ENCODE results near the gene PRM1. TPM values are rescaled to one million over a fixed set of nuclear protein-coding genes. Genes with fewer than 3 reads are reported as not detected.

The PRM1 gene
- total RNA-seq, 5 donors from 2014 or later (not counting 1 experiment from before 2014, with no cell fraction given): not detected

DNA sequence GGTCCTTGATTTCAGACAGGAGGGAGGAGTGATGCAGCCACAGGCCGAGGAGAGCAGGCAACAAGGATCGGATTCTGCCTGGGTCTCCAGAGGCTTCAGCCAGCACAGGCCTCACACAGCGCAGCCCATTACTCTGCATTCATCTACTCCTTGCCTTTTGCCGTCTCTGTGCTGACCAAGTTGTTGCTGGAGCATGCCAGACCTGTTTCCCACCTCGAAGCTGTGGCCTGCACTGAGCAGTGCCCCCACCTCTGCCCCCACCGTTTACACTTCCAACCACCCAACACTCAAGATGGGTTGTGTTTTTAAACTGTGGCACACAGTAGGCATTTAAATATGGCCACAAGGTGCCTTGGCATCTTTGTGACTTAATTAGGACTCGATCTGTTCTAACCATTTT, 6.2 kb downstream of the PRM1 start:
- no peaks in the 10 kb centered on the region for H3K27me3 Mint-ChIP-seq
- DNase-seq: no peak
- 87% methylated on average over 5 of the region's 7 CpGs for WGBS (ENCODE audit: insufficient coverage)
- Histone ChIP-seq H3K36me3 (ENCODE audit: control insufficient read depth in 2 of 2, extremely low read depth in 1 of 2, insufficient read depth in 1 of 2, low read length in 1 of 2) (no peaks in the 10 kb centered on the region), H3K9me3 (no peaks in the 10 kb centered on the region), H3K4me1 (ENCODE audit: control insufficient read depth in 1 of 2, extremely low read depth in 1 of 2, insufficient read depth in 2 of 2, low read length in 2 of 2) (no peaks in the 10 kb centered on the region), H3K27me3 (replicated peaks in 1 of 2; ENCODE audit: control insufficient read depth in 2 of 2, extremely low read depth in 1 of 2, insufficient read depth in 2 of 2, low read length in 1 of 2) (peaks cover 0 to 13% of the 10 kb centered on the region in 2 experiments), H3K4me3 (ENCODE audit: control insufficient read depth in 1 of 2, extremely low read depth in 1 of 2, low read length in 1 of 2) (no peak overlapping the region), H3K27ac (ENCODE audit: low read length) (no peak overlapping the region)
- H3K4me1 Mint-ChIP-seq: peaks cover 0 to 5% (median 2%) of the 10 kb centered on the region in 3 donors
- H3K36me3 Mint-ChIP-seq: no peaks in the 10 kb centered on the region
- H3K4me3 Mint-ChIP-seq: no peak overlapping the region
- H3K27ac Mint-ChIP-seq: no peak overlapping the region
- ATAC-seq (replicated peaks in 1 of 4): no peak
- ChIA-PET POLR2A (interaction anchor here in 1 of 2 donors (0.6 kb wide), 2 partner anchors 113 to 390 kb away, joined by 4 to 6 read pairs; no protein-coding TSS in a partner anchor), CTCF (interaction anchor here in 1 of 2 donors (1.1 kb wide), 1 partner anchor 131 kb away, joined by 4 read pairs; no protein-coding TSS in a partner anchor)
- H3K9me3 Mint-ChIP-seq: no peaks in the 10 kb centered on the region

DNA sequence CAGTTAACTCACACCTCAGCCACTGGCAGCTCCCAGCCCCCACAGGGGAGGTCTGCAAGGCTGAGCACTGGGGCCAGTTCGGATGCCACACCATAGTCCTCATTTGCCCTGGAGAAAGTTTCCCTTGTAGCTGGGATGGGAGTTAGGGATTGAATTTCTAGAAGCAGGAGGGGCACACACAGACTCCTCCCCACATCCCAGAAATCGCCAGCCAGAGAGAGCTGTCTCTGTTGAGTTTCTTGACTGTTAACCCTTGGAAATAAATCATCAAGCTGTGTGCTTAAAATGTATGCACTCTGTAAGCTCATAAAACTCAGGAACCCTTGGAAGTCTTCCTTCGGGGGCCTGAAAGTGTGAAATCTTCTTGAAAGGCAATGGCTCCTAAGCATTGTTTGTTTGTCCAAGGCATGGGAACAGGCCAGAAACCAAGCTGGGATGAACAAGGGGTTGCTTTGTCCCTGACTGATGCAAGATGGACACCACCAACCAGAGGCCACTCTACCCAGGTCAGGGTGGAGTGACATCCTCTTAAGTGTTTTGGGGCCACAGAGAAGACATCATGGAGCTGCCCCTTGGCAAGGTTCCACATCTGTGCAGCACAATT, 7.3 kb downstream of the PRM1 start:
- Mint-ChIP-seq H3K27ac (peak overlapping the region in 1 of 2 donors; percentile 43), H3K9me3 (no peaks in the 10 kb centered on the region), H3K36me3 (no peaks in the 10 kb centered on the region), H3K27me3 (no peaks in the 10 kb centered on the region), H3K4me1 (no peaks in the 10 kb centered on the region), H3K4me3 (no peak overlapping the region)
- Histone ChIP-seq H3K27me3 (replicated peaks in 1 of 2; ENCODE audit: control insufficient read depth in 2 of 2, extremely low read depth in 1 of 2, insufficient read depth in 2 of 2, low read length in 1 of 2) (peaks cover 0 to 13% of the 10 kb centered on the region in 2 experiments), H3K9me3 (no peaks in the 10 kb centered on the region), H3K36me3 (ENCODE audit: control insufficient read depth in 2 of 2, extremely low read depth in 1 of 2, insufficient read depth in 1 of 2, low read length in 1 of 2) (no peaks in the 10 kb centered on the region), H3K4me1 (ENCODE audit: control insufficient read depth in 1 of 2, extremely low read depth in 1 of 2, insufficient read depth in 2 of 2, low read length in 2 of 2) (no peaks in the 10 kb centered on the region), H3K4me3 (ENCODE audit: control insufficient read depth in 1 of 2, extremely low read depth in 1 of 2, low read length in 1 of 2) (no peak overlapping the region), H3K27ac (ENCODE audit: low read length) (no peak overlapping the region)
- DNase-seq: no peak
- WGBS (ENCODE audit: insufficient coverage): 100% methylated on average over 1 of the region's 3 CpGs
- ChIA-PET CTCF (interaction anchor here in 1 of 2 donors (1.1 kb wide), 1 partner anchor 130 kb away, joined by 4 read pairs; no protein-coding TSS in a partner anchor), POLR2A (no interaction called here)
- no peak for ATAC-seq (replicated peaks in 1 of 4)

DNA sequence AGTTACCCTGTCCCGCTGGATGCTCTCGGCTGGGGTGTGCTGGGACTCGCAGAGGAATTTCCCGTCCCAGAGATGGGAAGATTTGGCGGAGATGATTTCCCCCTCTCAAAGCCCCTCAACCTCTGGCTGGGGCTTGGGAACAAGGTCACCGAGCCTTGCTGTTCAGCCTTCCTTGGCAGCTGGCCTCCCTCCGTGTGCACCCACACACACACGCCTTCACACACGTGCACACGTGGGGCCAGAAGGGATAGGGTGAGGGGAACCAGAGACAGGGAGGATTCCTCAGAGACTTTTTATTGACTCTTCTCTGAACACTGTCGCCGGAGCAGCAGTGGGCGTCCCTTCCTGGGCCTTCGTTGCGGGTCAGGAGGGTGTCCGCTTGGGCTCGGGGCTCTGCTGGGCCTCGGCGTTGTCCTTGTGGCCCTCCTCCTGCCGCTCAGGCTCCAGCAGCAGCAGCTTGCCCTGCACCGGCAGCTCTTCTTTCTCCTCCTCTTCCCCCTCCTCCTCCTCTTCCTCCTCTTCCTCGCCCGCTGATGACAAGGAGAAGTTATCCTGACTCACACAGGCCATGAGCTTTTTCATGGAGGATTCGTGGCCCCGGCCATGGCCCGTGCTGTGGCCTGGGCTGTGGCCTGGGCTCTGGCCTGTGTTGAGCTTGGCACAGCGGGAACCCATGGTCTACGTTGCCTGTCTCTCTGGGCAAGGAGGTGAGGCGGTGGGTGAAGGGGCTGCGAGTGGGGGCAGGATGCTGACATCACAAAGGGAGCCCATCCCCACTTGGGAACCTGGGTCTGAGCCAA, 8.0 kb downstream of the PRM1 start, which contains the start of gene PRM3:
PRM3 (minus strand) TSS at position 709 of the 800 bp plus-strand sequence; CDS start at position 675, 34 bp downstream.
- no peaks in the 10 kb centered on the region for H3K36me3 Mint-ChIP-seq
- ChIA-PET CTCF (no interaction called here), POLR2A (no interaction called here)
- H3K4me3 ChIP-seq (ENCODE audit: control insufficient read depth in 1 of 2, extremely low read depth in 1 of 2, low read length in 1 of 2): no peak within 1 kb of the TSS
- DNase-seq (no peak), ATAC-seq (replicated peaks in 1 of 4) (no peak)
- H3K4me1 Mint-ChIP-seq: no peaks in the 10 kb centered on the region
- H3K9me3 ChIP-seq: no peaks in the 10 kb centered on the region
- H3K36me3 ChIP-seq (ENCODE audit: control insufficient read depth in 2 of 2, extremely low read depth in 1 of 2, insufficient read depth in 1 of 2, low read length in 1 of 2): no peaks in the 10 kb centered on the region
- H3K27ac Mint-ChIP-seq: peak within 1 kb of the TSS in 1 of 2 donors; percentile 43
- H3K4me1 ChIP-seq (ENCODE audit: control insufficient read depth in 1 of 2, extremely low read depth in 1 of 2, insufficient read depth in 2 of 2, low read length in 2 of 2): no peaks in the 10 kb centered on the region
- H3K27ac ChIP-seq (ENCODE audit: low read length): no peak within 1 kb of the TSS
- no peak within 1 kb of the TSS for H3K4me3 Mint-ChIP-seq
- H3K27me3 ChIP-seq (replicated peaks in 1 of 2; ENCODE audit: control insufficient read depth in 2 of 2, extremely low read depth in 1 of 2, insufficient read depth in 2 of 2, low read length in 1 of 2): peaks cover 0 to 13% of the 10 kb centered on the region in 2 experiments
- no peaks in the 10 kb centered on the region for H3K27me3 Mint-ChIP-seq
- no peaks in the 10 kb centered on the region for H3K9me3 Mint-ChIP-seq
- WGBS (ENCODE audit: insufficient coverage): 88% methylated on average over 19 of the region's 30 CpGs

GRCh38 chr16:11272484-11272883, 8.6 kb downstream of the PRM1 start:
- CTCF ChIA-PET: no interaction called here
- H3K4me1 Mint-ChIP-seq: no peaks in the 10 kb centered on the region

GRCh38 chr16:11271610-11272009, 9.5 kb downstream of the PRM1 start:
- Histone ChIP-seq H3K4me3 (ENCODE audit: control insufficient read depth in 1 of 2, extremely low read depth in 1 of 2, low read length in 1 of 2) (no peak overlapping the region), H3K4me1 (ENCODE audit: control insufficient read depth in 1 of 2, extremely low read depth in 1 of 2, insufficient read depth in 2 of 2, low read length in 2 of 2) (no peaks in the 10 kb centered on the region), H3K36me3 (ENCODE audit: control insufficient read depth in 2 of 2, extremely low read depth in 1 of 2, insufficient read depth in 1 of 2, low read length in 1 of 2) (no peaks in the 10 kb centered on the region), H3K27ac (ENCODE audit: low read length) (no peak overlapping the region), H3K9me3 (no peaks in the 10 kb centered on the region), H3K27me3 (replicated peaks in 1 of 2; ENCODE audit: control insufficient read depth in 2 of 2, extremely low read depth in 1 of 2, insufficient read depth in 2 of 2, low read length in 1 of 2) (peaks cover 0 to 5% of the 10 kb centered on the region in 2 experiments)
- 86% methylated on average over 5 of the region's 10 CpGs for WGBS (ENCODE audit: insufficient coverage)
- ATAC-seq (replicated peaks in 1 of 4) (no peak), DNase-seq (no peak)
- POLR2A ChIA-PET: no interaction called here
- H3K9me3 Mint-ChIP-seq: no peaks in the 10 kb centered on the region
- H3K4me3 Mint-ChIP-seq: no peak overlapping the region
- no peaks in the 10 kb centered on the region for H3K36me3 Mint-ChIP-seq
- CTCF ChIA-PET: no interaction called here
- no peaks in the 10 kb centered on the region for H3K27me3 Mint-ChIP-seq
- no peaks in the 10 kb centered on the region for H3K4me1 Mint-ChIP-seq
- H3K27ac Mint-ChIP-seq: no peak overlapping the region

More at GRCh38 chr16:11272484-11272883, 8.6 kb downstream of the PRM1 start:
- H3K36me3 ChIP-seq (ENCODE audit: control insufficient read depth in 2 of 2, extremely low read depth in 1 of 2, insufficient read depth in 1 of 2, low read length in 1 of 2): no peaks in the 10 kb centered on the region
- Mint-ChIP-seq H3K27me3 (no peaks in the 10 kb centered on the region), H3K9me3 (no peaks in the 10 kb centered on the region), H3K36me3 (no peaks in the 10 kb centered on the region), H3K27ac (no peak overlapping the region), H3K4me3 (no peak overlapping the region)
- ATAC-seq (replicated peaks in 1 of 4) (no peak), DNase-seq (no peak)
- no peaks in the 10 kb centered on the region for H3K9me3 ChIP-seq
- 83% methylated on average over 6 of the region's 6 CpGs for WGBS (ENCODE audit: insufficient coverage)
- no peak overlapping the region for H3K27ac ChIP-seq (ENCODE audit: low read length)
- H3K4me1 ChIP-seq (ENCODE audit: control insufficient read depth in 1 of 2, extremely low read depth in 1 of 2, insufficient read depth in 2 of 2, low read length in 2 of 2): no peaks in the 10 kb centered on the region
- peaks cover 0 to 12% of the 10 kb centered on the region in 2 experiments for H3K27me3 ChIP-seq (replicated peaks in 1 of 2; ENCODE audit: control insufficient read depth in 2 of 2, extremely low read depth in 1 of 2, insufficient read depth in 2 of 2, low read length in 1 of 2)
- no peak overlapping the region for H3K4me3 ChIP-seq (ENCODE audit: control insufficient read depth in 1 of 2, extremely low read depth in 1 of 2, low read length in 1 of 2)
- POLR2A ChIA-PET: interaction anchor here in 1 of 2 donors (0.5 kb wide), 1 partner anchor 155 kb away, joined by 4 read pairs; no protein-coding TSS in a partner anchor

DNA sequence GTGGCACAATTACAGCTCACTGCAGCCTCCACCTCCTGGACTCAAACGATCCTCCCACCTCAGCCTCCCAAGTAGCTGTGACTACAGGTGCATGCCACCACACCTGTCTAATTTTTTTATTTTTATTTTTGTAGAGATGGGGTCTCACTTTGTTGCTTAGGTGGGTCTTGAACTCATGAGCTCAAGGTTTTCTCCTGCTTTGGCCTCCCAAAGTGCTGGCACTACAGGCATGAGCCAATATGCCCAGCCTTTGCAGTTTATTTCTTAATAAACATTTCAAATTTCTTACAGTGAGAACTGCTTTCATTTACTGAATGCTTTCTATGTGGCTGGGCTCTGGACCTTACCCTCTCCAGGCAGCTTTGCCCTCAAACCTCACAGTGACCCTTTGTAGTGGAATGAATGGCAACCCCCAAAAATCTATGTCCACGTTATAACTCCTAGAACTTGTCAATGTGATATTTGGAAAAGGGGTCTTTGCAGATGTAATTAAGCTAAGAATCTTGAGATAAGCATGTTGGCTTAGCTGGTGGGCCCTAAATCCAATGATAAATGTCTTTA, 10.4 kb downstream of the PRM1 start:
- H3K4me3 ChIP-seq (ENCODE audit: control insufficient read depth in 1 of 2, extremely low read depth in 1 of 2, low read length in 1 of 2): no peak overlapping the region
- ChIA-PET POLR2A (no interaction called here), CTCF (interaction anchor here in 1 of 2 donors (0.6 kb wide), 1 partner anchor 9 kb away, joined by 6 read pairs; no protein-coding TSS in a partner anchor)
- DNase-seq (no peak), ATAC-seq (replicated peaks in 1 of 4) (no peak)
- Mint-ChIP-seq H3K4me3 (no peak overlapping the region), H3K27ac (no peak overlapping the region), H3K36me3 (no peaks in the 10 kb centered on the region), H3K9me3 (no peaks in the 10 kb centered on the region), H3K4me1 (no peaks in the 10 kb centered on the region), H3K27me3 (no peaks in the 10 kb centered on the region)
- no peaks in the 10 kb centered on the region for H3K36me3 ChIP-seq (ENCODE audit: control insufficient read depth in 2 of 2, extremely low read depth in 1 of 2, insufficient read depth in 1 of 2, low read length in 1 of 2)
- no peaks in the 10 kb centered on the region for H3K4me1 ChIP-seq (ENCODE audit: control insufficient read depth in 1 of 2, extremely low read depth in 1 of 2, insufficient read depth in 2 of 2, low read length in 2 of 2)
- no peaks in the 10 kb centered on the region for H3K9me3 ChIP-seq
- H3K27ac ChIP-seq (ENCODE audit: low read length): no peak overlapping the region
- no CpG with 5 or more reads among the region's 2 CpGs for WGBS (ENCODE audit: insufficient coverage)
- peaks cover 0 to 4% of the 10 kb centered on the region in 2 experiments for H3K27me3 ChIP-seq (replicated peaks in 1 of 2; ENCODE audit: control insufficient read depth in 2 of 2, extremely low read depth in 1 of 2, insufficient read depth in 2 of 2, low read length in 1 of 2)
